ENCODE data around the gene SHLD2.
"Not testable (repeated sequence)": the region's sequence is repeated elsewhere in the genome, so short reads cannot be mapped to it uniquely, and the experiment has no call there.

The SHLD2 gene

GRCh38 chr10:87210309-87210708 lies 115.3 kb downstream of the SHLD2 start:
- DNase-seq (ENCODE audit: low spot score in 2 of 2); H3K9me3 Mint-ChIP-seq; H3K4me1 Mint-ChIP-seq; H3K27ac Mint-ChIP-seq; H3K4me3 Mint-ChIP-seq; ATAC-seq; H3K36me3 Mint-ChIP-seq: not testable (repeated sequence)

- H3K4me3 Mint-ChIP-seq; H3K4me1 Mint-ChIP-seq; H3K27ac Mint-ChIP-seq; H3K36me3 Mint-ChIP-seq; DNase-seq (ENCODE audit: low spot score in 2 of 2); H3K9me3 Mint-ChIP-seq: not testable (repeated sequence)
- ATAC-seq: peak; percentile 24
Observed at GRCh38 chr10:87211848-87212247, 116.8 kb downstream of the SHLD2 start.

GRCh38 chr10:87213150-87213765 lies 118.3 kb downstream of the SHLD2 start:
- H3K4me1 Mint-ChIP-seq: peaks cover 12% of the 10 kb centered on the region
- H3K36me3 Mint-ChIP-seq; DNase-seq (ENCODE audit: low spot score in 2 of 2); H3K27ac Mint-ChIP-seq; H3K9me3 Mint-ChIP-seq; H3K4me3 Mint-ChIP-seq: not testable (repeated sequence)
- ATAC-seq: peak; percentile 65

- Mint-ChIP-seq H3K4me1 (peaks cover 16% of the 10 kb centered on the region), H3K27ac (peak overlapping the region; percentile 56)
- H3K36me3 Mint-ChIP-seq; DNase-seq (ENCODE audit: low spot score in 2 of 2); H3K9me3 Mint-ChIP-seq; H3K4me3 Mint-ChIP-seq; ATAC-seq: not testable (repeated sequence)
Observed at GRCh38 chr10:87213806-87214205, 118.8 kb downstream of the SHLD2 start.

- ATAC-seq: not testable (repeated sequence)
Observed at GRCh38 chr10:87216120-87216519, 121.1 kb downstream of the SHLD2 start.

GRCh38 chr10:87219370-87219769 lies 124.4 kb downstream of the SHLD2 start:
- not testable (repeated sequence) for H3K27ac Mint-ChIP-seq; H3K36me3 Mint-ChIP-seq; DNase-seq (ENCODE audit: low spot score in 2 of 2); H3K4me3 Mint-ChIP-seq; H3K9me3 Mint-ChIP-seq
- ATAC-seq: peak; percentile 57
- peaks cover 17% of the 10 kb centered on the region for H3K4me1 Mint-ChIP-seq

More at GRCh38 chr10:87216120-87216519, 121.1 kb downstream of the SHLD2 start:
- DNase-seq (ENCODE audit: low spot score in 2 of 2); H3K4me3 Mint-ChIP-seq; H3K36me3 Mint-ChIP-seq; H3K9me3 Mint-ChIP-seq; H3K27ac Mint-ChIP-seq: not testable (repeated sequence)
- H3K4me1 Mint-ChIP-seq: peaks cover 20% of the 10 kb centered on the region

- H3K4me1 Mint-ChIP-seq: peaks cover 11% of the 10 kb centered on the region
- H3K9me3 Mint-ChIP-seq; H3K27ac Mint-ChIP-seq; H3K36me3 Mint-ChIP-seq; DNase-seq (ENCODE audit: low spot score in 2 of 2); H3K4me3 Mint-ChIP-seq; ATAC-seq: not testable (repeated sequence)
Observed at GRCh38 chr10:87222789-87223188, 127.8 kb downstream of the SHLD2 start.

GRCh38 chr10:87225148-87225547 lies 130.1 kb downstream of the SHLD2 start, which contains the start of gene NUTM2A:
TSS of gene NUTM2A (plus strand) at chr10:87225448. CDS start at chr10:87225831, 383 bp downstream.
- H3K27ac Mint-ChIP-seq; DNase-seq (ENCODE audit: low spot score in 2 of 2); H3K4me1 Mint-ChIP-seq; H3K4me3 Mint-ChIP-seq; H3K36me3 Mint-ChIP-seq; ATAC-seq; H3K9me3 Mint-ChIP-seq: not testable (repeated sequence)

GRCh38 chr10:87228247-87228646 lies 133.2 kb downstream of the SHLD2 start:
- not testable (repeated sequence) for H3K4me3 Mint-ChIP-seq; H3K9me3 Mint-ChIP-seq; H3K36me3 Mint-ChIP-seq; ATAC-seq; H3K4me1 Mint-ChIP-seq; H3K27ac Mint-ChIP-seq; DNase-seq (ENCODE audit: low spot score in 2 of 2)

GRCh38 chr10:87229211-87229610 lies 134.2 kb downstream of the SHLD2 start:
- H3K4me3 Mint-ChIP-seq; H3K4me1 Mint-ChIP-seq; H3K36me3 Mint-ChIP-seq; DNase-seq (ENCODE audit: low spot score in 2 of 2); H3K27ac Mint-ChIP-seq; ATAC-seq; H3K9me3 Mint-ChIP-seq: not testable (repeated sequence)

GRCh38 chr10:87234854-87235253 lies 139.8 kb downstream of the SHLD2 start:
- H3K36me3 Mint-ChIP-seq; H3K4me3 Mint-ChIP-seq; H3K27ac Mint-ChIP-seq; ATAC-seq; H3K4me1 Mint-ChIP-seq; DNase-seq (ENCODE audit: low spot score in 2 of 2); H3K9me3 Mint-ChIP-seq: not testable (repeated sequence)

GRCh38 chr10:87237244-87237643 lies 142.2 kb downstream of the SHLD2 start:
- H3K4me3 Mint-ChIP-seq; DNase-seq (ENCODE audit: low spot score in 2 of 2): not testable (repeated sequence)

GRCh38 chr10:87239346-87239808 lies 144.4 kb downstream of the SHLD2 start:
- H3K27ac Mint-ChIP-seq; DNase-seq (ENCODE audit: low spot score in 2 of 2); ATAC-seq; H3K36me3 Mint-ChIP-seq; H3K4me3 Mint-ChIP-seq; H3K9me3 Mint-ChIP-seq; H3K4me1 Mint-ChIP-seq: not testable (repeated sequence)

More at GRCh38 chr10:87237244-87237643, 142.2 kb downstream of the SHLD2 start:
- H3K4me1 Mint-ChIP-seq, H3K27ac Mint-ChIP-seq, H3K9me3 Mint-ChIP-seq, H3K36me3 Mint-ChIP-seq, ATAC-seq: not testable (repeated sequence)
